D721Med (cell line): ENCODE data around the gene TMEM201.

ENCODE experiments used
- DNase-seq: peaks from one replicate; pipeline ENCODE4 v3.0.0; 2011; ENCODE audit warnings: low spot score; ENCODE audit not compliant: insufficient read length
- FAIRE-seq: peaks from 2 replicates; lab custom pipeline; 2011; peaks lifted over from hg19 to GRCh38; lab: Jason Lieb, UNC
- CTCF ChIP-seq: IDR thresholded peaks from 2 replicates; pipeline ENCODE4 v1.5.1; 2012; ENCODE audit warnings: mild to moderate bottlenecking, control low read depth; ENCODE audit not compliant: insufficient read depth; ENCODE audit errors: missing control alignments

TMEM201 gene

GRCh38 chr1:9595968-9596340, 7.2 kb downstream of the TMEM201 start:
- no peak for DNase-seq
- TF ChIP-seq CTCF = no peak
- no peak for FAIRE-seq

GRCh38 chr1:9596415-9597123, 7.9 kb downstream of the TMEM201 start:
- FAIRE-seq (no peak), DNase-seq (no peak)
- no peak for TF ChIP-seq CTCF

- no peak for FAIRE-seq
- no peak for DNase-seq
- no peak for TF ChIP-seq CTCF
These were observed 8.9 kb downstream of the TMEM201 start for GRCh38 chr1:9597361-9598315.

GRCh38 chr1:9598316-9598700, 9.6 kb downstream of the TMEM201 start:
- FAIRE-seq = no peak
- TF ChIP-seq CTCF = no peak
- no peak for DNase-seq

- no peak for DNase-seq
These were observed 11.0 kb downstream of the TMEM201 start for GRCh38 chr1:9599741-9600140.

GRCh38 chr1:9600861-9601834, 12.4 kb downstream of the TMEM201 start:
- no peak for DNase-seq
- no peak for FAIRE-seq
- no peak for TF ChIP-seq CTCF

More at GRCh38 chr1:9599741-9600140, 11.0 kb downstream of the TMEM201 start:
- TF ChIP-seq CTCF = no peak
- no peak for FAIRE-seq
